ENCODE results near the gene ATG13.

DNA sequence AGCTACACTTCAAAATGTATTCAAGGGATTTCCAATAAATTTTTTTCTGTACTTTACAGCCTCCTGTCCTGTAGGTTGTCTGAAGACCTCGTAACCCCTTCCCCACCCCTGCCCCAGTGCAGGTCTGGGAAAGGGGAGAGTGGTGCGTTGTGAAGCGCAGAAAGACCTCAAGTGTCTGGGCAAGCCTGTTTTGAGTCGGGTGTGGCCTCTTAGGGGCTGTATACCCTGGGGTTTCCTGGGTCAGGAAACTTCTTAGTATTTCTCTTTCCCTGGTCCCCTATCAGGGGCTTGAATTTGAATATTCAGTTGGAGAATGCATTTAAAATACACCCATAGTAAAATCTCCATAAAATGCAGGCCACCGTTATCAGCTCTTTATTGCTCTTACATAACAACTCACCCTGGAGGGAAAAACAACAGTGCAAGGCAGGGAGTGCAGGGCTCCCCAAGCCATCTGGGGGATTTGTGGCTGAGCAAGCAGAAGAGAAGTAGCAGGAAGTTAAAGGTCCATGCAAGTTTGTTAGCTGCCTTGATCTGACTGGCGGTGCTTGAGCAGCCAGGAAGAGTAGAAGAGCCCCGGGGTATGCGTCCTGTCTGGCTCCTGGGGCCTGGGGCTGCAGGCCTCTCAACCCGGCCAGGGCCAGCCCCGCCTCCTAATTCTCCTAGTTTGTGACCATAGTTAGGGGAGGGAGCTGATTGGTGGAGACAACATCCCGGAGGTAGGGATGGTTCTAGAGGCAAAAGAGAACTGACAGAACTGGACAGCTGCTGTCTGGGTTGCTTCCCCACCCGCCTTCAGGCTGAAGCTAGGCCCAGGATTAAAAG, 57.3 kb downstream of the ATG13 start:
- no peak for TF ChIP-seq CTCF (IDR thresholded peaks at IDR 0.05; ENCODE audit: poor library complexity, severe bottlenecking)
- TF ChIP-seq, protein P1, sequence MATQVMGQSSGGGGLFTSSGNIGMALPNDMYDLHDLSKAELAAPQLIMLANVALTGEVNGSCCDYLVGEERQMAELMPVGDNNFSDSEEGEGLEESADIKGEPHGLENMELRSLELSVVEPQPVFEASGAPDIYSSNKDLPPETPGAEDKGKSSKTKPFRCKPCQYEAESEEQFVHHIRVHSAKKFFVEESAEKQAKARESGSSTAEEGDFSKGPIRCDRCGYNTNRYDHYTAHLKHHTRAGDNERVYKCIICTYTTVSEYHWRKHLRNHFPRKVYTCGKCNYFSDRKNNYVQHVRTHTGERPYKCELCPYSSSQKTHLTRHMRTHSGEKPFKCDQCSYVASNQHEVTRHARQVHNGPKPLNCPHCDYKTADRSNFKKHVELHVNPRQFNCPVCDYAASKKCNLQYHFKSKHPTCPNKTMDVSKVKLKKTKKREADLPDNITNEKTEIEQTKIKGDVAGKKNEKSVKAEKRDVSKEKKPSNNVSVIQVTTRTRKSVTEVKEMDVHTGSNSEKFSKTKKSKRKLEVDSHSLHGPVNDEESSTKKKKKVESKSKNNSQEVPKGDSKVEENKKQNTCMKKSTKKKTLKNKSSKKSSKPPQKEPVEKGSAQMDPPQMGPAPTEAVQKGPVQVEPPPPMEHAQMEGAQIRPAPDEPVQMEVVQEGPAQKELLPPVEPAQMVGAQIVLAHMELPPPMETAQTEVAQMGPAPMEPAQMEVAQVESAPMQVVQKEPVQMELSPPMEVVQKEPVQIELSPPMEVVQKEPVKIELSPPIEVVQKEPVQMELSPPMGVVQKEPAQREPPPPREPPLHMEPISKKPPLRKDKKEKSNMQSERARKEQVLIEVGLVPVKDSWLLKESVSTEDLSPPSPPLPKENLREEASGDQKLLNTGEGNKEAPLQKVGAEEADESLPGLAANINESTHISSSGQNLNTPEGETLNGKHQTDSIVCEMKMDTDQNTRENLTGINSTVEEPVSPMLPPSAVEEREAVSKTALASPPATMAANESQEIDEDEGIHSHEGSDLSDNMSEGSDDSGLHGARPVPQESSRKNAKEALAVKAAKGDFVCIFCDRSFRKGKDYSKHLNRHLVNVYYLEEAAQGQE (IDR thresholded peaks at IDR 0.05; ENCODE audit: borderline replicate concordance) = no peak
- TF ChIP-seq EP300 (conservative IDR thresholded peaks at IDR 0.05; ENCODE audit: poor library complexity, severe bottlenecking) = no peak
- no peak for TF ChIP-seq EZH2 (IDR thresholded peaks at IDR 0.05; ENCODE audit: borderline replicate concordance, insufficient read depth, low read length, poor library complexity, severe bottlenecking)
